NCI-H82 treated with DMSO at 0.1 percent for 48 hours (cell line): ENCODE results near the gene SPTB.

Source experiments
- DNase-seq: peaks from one replicate; lab custom pipeline; 2025; ENCODE audit not compliant: unreplicated experiment; lab: John Stamatoyannopoulos, UW

The SPTB gene

GRCh38 chr14:64755781-64756221, 123.9 kb downstream of the SPTB start:
- no peak for DNase-seq

- no peak for DNase-seq
Observed at GRCh38 chr14:64754685-64755084, 125.0 kb downstream of the SPTB start.

DNA sequence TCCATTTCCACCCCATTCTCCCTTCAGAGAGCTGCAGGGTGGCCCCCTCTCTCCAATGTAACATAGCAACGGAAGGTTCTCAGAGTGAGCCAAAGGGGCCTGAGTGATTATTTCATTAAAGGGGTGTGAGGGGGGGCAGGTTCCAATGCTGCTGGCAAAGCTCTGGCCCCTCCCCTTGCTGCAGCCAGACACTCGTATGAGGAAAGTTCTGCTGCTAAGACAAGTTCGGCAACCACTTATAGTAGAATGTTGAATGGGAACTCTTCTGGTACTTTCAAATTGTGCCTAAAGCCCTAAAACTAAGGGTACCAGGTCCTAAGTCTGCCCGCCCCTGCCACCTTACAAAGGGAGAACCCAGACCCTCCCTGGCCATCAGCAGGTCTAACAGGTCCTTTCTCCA, 125.7 kb downstream of the SPTB start:
- DNase-seq = no peak

GRCh38 chr14:64753374-64753773, 126.3 kb downstream of the SPTB start:
- no peak for DNase-seq

GRCh38 chr14:64752909-64753308, 126.8 kb downstream of the SPTB start:
- no peak for DNase-seq

GRCh38 chr14:64748995-64749714, 130.6 kb downstream of the SPTB start:
- DNase-seq = no peak

DNA sequence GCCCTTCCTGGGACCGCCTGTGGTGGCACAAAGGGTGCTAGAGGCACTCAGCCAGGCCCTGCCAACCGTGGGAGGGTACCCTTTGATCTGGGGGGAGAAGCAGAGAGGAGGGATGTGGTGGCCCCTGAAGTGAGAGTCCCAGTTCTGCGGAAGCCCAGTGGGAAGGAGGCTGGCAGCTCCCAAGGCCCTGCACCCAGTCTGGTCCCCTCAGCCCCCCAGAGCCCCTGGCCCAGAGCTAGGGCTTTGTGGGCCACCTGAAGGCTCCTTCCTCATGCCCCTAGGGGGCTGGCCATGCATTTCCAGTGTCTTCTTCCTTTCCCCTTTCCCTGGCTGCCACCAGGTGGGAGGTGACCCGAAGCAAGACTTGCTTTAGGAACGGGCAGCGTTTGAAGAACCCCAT, 131.2 kb downstream of the SPTB start:
- DNase-seq = no peak

- no peak for DNase-seq
Observed at GRCh38 chr14:64747327-64747726, 132.4 kb downstream of the SPTB start.

- no peak for DNase-seq
Observed at GRCh38 chr14:64746298-64747250, 133.1 kb downstream of the SPTB start.

GRCh38 chr14:64745511-64746091, 134.1 kb downstream of the SPTB start:
- no peak for DNase-seq

DNA sequence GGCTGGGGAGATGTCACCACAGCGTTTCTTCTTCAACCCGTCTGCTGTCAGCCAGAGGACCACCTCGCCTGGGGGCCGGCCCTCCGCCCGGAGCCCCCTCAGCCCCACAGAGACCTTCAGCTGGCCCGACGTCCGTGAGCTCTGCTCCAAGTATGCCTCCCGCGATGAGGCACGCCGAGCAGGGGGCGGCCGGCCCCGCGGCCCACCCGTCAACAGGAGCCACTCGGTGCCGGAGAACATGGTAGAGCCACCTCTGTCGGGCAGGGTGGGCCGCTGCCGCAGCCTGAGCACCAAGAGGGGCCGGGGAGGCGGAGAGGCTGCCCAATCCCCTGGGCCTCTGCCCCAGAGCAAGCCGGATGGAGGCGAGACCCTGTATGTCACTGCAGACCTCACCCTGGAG, 136.6 kb downstream of the SPTB start:
- no peak for DNase-seq

DNA sequence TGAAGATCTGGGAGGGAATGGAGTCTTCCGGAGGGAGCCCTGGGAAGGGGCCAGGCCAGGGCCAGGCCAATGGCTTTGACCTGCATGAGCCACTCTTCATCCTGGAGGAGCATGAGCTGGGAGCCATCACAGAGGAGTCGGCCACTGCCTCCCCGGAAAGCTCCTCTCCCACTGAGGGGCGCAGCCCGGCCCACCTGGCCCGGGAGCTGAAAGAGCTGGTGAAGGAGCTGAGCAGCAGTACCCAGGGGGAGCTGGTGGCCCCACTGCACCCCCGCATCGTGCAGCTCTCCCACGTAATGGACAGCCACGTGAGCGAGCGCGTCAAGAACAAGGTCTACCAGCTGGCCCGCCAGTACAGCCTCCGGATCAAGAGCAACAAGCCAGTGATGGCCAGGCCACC, 137.7 kb downstream of the SPTB start:
- no peak for DNase-seq

- DNase-seq = no peak
Observed at GRCh38 chr14:64741200-64741599, 138.5 kb downstream of the SPTB start.

DNA sequence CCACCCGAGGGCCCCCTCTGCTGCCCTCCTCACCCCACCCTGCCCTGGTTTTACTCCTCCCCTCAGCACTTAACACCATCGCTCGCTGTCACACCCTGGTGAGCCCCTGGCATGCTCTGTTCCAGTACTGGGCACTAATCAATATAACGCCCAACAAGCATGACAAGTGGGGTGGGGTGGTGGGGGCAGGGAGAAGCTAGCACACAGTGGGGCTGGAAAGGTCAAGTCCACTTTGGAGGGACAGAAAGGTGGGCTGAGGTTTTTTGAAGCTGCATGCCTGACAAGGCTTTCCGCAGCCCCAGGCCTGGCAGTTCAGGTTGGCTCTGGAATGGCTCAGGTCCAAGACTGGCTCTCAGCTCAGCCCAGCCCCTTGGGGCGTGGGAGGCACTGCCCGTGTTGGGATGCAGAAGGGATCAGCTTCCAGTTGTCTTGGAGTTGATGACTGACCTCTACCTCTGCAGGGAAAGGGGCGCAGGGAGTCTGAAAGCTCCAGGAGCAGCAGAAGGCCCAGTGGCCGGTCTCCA, 141.4 kb downstream of the SPTB start:
- DNase-seq = no peak

DNA sequence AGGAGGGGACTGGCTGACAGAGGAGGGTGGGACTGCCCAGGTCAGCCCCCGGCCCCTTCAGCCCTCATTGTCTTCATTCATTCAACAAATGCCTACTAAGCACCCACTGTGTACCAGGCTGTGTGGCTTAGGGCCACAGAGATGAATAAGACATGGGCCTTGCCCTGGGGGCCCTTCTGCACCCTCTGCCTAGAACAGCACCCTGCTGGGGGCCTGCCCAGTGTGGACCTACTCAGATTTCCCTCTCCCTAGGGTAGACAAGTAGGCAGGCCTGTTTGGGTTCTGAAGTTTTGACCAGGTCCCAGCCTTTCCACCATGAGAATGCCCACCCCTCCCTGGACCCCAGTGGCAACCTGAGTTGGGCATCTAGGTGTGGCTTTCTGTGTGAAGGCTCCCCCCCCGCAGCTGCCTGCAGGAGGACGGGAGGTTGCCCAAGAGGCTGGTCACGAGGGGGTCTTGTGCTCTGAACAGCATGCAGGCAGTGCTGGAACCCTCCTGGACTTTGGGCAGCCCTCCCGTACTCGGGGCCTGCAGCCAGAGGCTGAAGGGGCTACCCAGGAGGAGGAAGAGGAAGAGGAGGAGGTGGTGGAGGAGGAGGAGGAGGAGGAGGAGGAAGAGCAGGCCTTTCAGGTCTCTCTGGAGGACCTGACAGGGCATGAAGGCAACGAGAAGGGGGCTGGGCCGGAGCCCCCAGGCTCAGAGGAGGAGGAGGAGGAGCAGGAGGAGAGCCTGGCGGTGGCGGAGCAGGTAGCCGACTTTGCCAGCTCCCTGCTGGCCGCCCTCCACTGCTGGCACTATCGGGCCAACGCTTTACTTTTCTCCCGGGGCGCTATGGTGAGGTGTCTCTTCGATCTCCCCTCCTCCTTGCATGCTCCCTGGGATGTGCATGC, 142.1 kb downstream of the SPTB start:
- no peak for DNase-seq

- no peak for DNase-seq
Observed at GRCh38 chr14:64736271-64737169, 143.2 kb downstream of the SPTB start.

GRCh38 chr14:64734990-64735389, 144.7 kb downstream of the SPTB start:
- no peak for DNase-seq

DNA sequence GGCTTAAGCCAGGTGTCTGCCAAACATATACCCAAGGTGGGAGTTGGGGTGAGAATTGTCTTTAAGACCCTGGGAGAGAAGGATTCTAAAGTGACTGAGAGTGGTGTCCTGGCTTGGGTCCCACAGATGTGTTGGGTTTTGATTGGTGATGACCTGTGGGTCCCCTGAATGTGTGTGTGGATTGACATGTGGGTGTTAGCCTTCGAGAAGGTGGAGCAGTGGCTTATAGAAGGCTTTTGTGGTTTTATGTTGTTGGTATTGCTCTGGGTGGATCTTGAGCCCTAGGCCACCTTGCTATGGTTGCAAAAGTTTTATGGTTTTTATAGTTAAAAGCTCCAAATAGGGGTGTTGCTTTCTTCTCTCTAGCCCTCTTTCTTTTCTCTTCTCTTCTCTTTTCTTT, 145.8 kb downstream of the SPTB start:
- no peak for DNase-seq

DNA sequence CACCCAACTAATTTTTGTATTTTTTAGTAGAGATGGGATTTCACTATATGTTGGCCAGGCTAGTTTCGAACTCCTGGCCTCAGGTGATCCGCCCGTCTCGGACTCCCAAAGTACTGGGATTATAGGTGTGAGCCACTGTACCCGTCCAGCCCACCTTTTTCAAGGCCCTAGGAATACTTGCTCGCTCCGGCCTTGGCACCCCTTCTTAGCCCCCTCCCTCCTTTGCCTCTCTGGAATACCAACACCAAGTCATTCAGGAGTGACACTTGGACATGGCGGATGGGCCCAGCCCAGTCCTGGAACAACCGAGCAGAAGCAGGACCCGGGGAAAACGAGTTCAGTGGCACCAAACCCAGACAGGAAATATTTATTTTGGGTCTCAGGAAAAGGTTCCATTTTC, 146.4 kb downstream of the SPTB start:
- DNase-seq = no peak
